Stomach (tissue), 9 donors: ENCODE measurements around the gene ZSCAN5A. TPM values are rescaled to one million over a fixed set of nuclear protein-coding genes. Genes with fewer than 3 reads are reported as not detected.
"Not testable (repeated sequence)": the region's sequence is repeated elsewhere in the genome, so short reads cannot be mapped to it uniquely, and the experiment has no call there.

Experiments
- DNase-seq, 2 donors: peaks; one replicate each; pipeline versions ENCODE4 v3.0.0 to v3.0.0-alpha.2; 2013 to 2019
- H3K27ac ChIP-seq, 5 donors: fragments of 200-600 bp in 4 of 5; sonication (generic) in 4 of 5; one replicate each; pipeline ENCODE4 v1.5.1; 2013 to 2019; ENCODE audit warnings: mild to moderate bottlenecking in 1 of 5, moderate library complexity in 1 of 5
- H3K27me3 ChIP-seq, 3 donors: fragments of 200-600 bp; sonication (generic); one replicate each; pipeline ENCODE4 v1.5.1; 2017 to 2019; ENCODE audit warnings: mixed run types in 1 of 3
- H3K36me3 ChIP-seq, 4 donors: fragments of 200-600 bp; sonication (generic); 1 replicate in 3 of 4; 2 replicates in 1 of 4; pipeline ENCODE4 v1.5.1; 2016 to 2019
- H3K4me1 ChIP-seq, 4 donors: fragments of 200-600 bp; sonication (generic); one replicate each; pipeline ENCODE4 v1.5.1; 2016 to 2019
- H3K4me3 ChIP-seq, 4 donors: fragments of 200-600 bp; sonication (generic) in 3 of 4; one replicate each; pipeline ENCODE4 v1.5.1; 2016 to 2019; ENCODE audit warnings: mild to moderate bottlenecking in 1 of 4
- H3K9me3 ChIP-seq, 4 donors: fragments of 200-600 bp; sonication (generic); one replicate each; pipeline ENCODE4 v1.5.1; 2016 to 2019
- EP300 ChIP-seq: sonication (generic); formaldehyde crosslinking; IDR thresholded peaks from one replicate; pipeline ENCODE4 v1.6.1; 2017; ENCODE audit warnings: antibody characterized with exemption
- POLR2A ChIP-seq, 4 donors: fragments of 450-650 bp; IDR thresholded peaks; one replicate each; pipeline ENCODE4 v1.6.1; 2016; ENCODE audit warnings: antibody characterized with exemption in 4 of 4, control low read depth in 2 of 4, mild to moderate bottlenecking in 1 of 4, moderate library complexity in 1 of 4
- POLR2AphosphoS5 ChIP-seq, 3 donors: sonication (generic); formaldehyde crosslinking; IDR thresholded peaks; one replicate each; pipeline ENCODE4 v1.6.1; 2016; ENCODE audit warnings: antibody characterized with exemption in 3 of 3
- WGBS, 5 donors: extraction: QIAGEN DNeasy Blood & Tissue Kit in 3 of 5; methylation state at CpG; one replicate each; pipeline versions ENCODE4 v1.1.5 to v1.1.7; 2013 to 2018; 5-methylcytosine and 5-hydroxymethylcytosine counted together
- intact Hi-C: fragments of 100-400 bp; cut with DNase I; formaldehyde crosslinking; loops from one replicate; pipeline ENCODE4 v1.15.1; 2023; ENCODE audit warnings: low total_unique reads
- polyA plus RNA-seq, 3 donors: library from polyadenylated mRNA; stranded (reverse); fragments of 200-250 nt; gene quantifications; one replicate each; pipeline ENCODE4 v1.2.3, GENCODE V29; 2013
- total RNA-seq, 5 donors: library from RNA; depleted of rRNA; stranded (reverse); fragments of >200 nt; gene quantifications; one replicate each; pipeline versions ENCODE4 v1.1.0 to v1.2.3, GENCODE V29; 2014 to 2016
- TF ChIP-seq, protein P1 (sequence below), 7 experiments: fragments of 450-650 bp in 4 of 7; fragments of 200-600 bp in 3 of 7; sonication (generic) in 3 of 7; IDR thresholded peaks; one replicate each; pipeline ENCODE4 v1.5.1; 2016 to 2019; ENCODE audit warnings: antibody characterized with exemption in 7 of 7, control low read depth in 2 of 7, mild to moderate bottlenecking in 1 of 7
- donor health status: healthy with polysubstance abuse.
- donor health status: Bipolar disorder and iron deficiency.
- donor health status: healthy.

The ZSCAN5A gene
- total and polyA plus RNA-seq, 8 donors = 0.89 to 21.6 (median 3.7) TPM; not detected in 1

DNA sequence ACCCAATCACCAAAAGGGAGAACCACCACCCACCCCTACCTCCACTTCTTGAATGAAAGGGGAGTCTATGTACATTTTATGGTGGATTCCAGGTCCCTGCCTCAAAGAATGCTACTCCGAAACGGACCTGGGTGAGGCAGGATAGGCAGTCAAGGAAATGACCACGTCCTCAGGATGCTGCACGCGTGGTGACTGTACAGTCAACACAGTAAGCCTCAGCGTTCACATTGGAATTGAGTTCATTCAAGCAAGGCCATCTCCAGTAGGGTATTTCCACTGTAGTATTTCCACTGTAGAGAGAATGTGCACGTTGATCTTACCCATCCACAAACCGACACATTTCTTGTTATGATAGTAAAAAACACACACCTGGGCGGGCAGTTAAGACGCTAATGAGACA is 95.7 kb downstream of the ZSCAN5A start:
- Histone ChIP-seq H3K4me1 (peaks cover 0 to 10% (median 9%) of the 10 kb centered on the region in 4 donors), H3K4me3 (no peak overlapping the region), H3K36me3 (peaks cover 0 to 24% (median 22%) of the 10 kb centered on the region in 4 donors), H3K9me3 (no peaks in the 10 kb centered on the region), H3K27ac (no peak overlapping the region), H3K27me3 (peaks cover 0 to 23% (median 12%) of the 10 kb centered on the region in 3 donors)
- WGBS, 5 donors = 84 to 93% (median 88%) methylated on average over 10 of the region's 10 CpGs
- intact Hi-C loops = no loop called here
- no peak for DNase-seq
- TF ChIP-seq POLR2AphosphoS5 (IDR thresholded peaks at IDR 0.05) = no peak
- no peak for TF ChIP-seq EP300
- TF ChIP-seq, protein P1, sequence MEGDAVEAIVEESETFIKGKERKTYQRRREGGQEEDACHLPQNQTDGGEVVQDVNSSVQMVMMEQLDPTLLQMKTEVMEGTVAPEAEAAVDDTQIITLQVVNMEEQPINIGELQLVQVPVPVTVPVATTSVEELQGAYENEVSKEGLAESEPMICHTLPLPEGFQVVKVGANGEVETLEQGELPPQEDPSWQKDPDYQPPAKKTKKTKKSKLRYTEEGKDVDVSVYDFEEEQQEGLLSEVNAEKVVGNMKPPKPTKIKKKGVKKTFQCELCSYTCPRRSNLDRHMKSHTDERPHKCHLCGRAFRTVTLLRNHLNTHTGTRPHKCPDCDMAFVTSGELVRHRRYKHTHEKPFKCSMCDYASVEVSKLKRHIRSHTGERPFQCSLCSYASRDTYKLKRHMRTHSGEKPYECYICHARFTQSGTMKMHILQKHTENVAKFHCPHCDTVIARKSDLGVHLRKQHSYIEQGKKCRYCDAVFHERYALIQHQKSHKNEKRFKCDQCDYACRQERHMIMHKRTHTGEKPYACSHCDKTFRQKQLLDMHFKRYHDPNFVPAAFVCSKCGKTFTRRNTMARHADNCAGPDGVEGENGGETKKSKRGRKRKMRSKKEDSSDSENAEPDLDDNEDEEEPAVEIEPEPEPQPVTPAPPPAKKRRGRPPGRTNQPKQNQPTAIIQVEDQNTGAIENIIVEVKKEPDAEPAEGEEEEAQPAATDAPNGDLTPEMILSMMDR (IDR thresholded peaks at IDR 0.05) = no peak
- no peak for TF ChIP-seq POLR2A (IDR thresholded peaks at IDR 0.05)

DNA sequence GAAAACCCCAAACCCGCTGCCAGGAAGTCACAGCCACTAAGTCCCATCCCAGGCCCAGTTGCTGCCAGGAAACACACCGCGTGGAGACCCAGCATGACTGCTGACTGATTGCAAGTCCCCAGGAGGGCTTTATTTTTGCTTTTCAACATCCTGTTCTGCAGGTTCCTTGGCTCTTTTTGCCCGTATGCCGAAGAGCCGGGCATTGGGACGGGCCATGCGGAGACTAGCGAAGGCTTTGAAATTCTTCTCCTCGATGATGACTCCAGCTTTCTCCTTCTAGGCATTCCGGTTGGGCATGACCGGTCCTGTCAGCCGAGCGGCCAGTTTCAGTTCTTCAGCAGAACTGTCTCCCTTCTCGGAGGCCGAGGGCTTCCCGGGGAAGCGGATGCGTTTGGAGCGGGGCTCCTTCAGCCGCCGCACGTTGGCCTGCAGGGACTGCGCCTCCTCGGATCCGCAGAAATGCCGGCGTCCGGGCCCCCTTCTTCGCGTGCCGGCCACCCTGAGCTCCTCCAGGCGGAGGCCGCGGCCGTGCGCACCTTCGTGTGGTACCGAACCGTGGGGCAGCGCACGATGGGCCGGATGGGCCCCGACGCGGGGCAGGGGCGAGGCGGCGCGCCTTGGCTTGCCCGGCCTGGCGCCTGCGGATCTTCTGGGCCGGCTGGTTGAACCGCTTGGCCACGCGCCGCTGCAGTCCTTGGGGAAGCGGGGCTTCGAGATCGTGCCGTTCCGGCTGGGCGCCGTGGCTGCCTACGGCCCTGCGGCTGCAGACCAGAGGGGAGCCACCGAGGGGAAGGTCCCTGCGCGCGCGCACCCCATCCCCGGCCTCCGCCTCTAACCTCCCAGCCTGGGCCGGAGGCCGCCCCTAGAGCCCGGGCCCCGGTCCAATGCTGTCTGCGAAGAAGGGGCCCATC is 97.3 kb downstream of the ZSCAN5A start:
- Histone ChIP-seq H3K4me3 (peak overlapping the region; percentile 28 to 52 (median 41)), H3K9me3 (no peaks in the 10 kb centered on the region), H3K4me1 (peaks cover 0 to 10% (median 9%) of the 10 kb centered on the region in 4 donors), H3K27me3 (peaks cover 0 to 30% (median 12%) of the 10 kb centered on the region in 3 donors), H3K36me3 (peaks cover 0 to 9% (median 9%) of the 10 kb centered on the region in 4 donors), H3K27ac (peak overlapping the region in 2 of 5 donors; percentile 11 to 26)
- intact Hi-C loops = no loop called here
- TF ChIP-seq EP300 = no peak
- TF ChIP-seq POLR2A (IDR thresholded peaks at IDR 0.05) = no peak
- 5 to 13% (median 10%) methylated on average over 34 to 79 of the region's 79 CpGs for WGBS, 5 donors
- DNase-seq = peak in 1 of 2 donors; percentile 44

DNA sequence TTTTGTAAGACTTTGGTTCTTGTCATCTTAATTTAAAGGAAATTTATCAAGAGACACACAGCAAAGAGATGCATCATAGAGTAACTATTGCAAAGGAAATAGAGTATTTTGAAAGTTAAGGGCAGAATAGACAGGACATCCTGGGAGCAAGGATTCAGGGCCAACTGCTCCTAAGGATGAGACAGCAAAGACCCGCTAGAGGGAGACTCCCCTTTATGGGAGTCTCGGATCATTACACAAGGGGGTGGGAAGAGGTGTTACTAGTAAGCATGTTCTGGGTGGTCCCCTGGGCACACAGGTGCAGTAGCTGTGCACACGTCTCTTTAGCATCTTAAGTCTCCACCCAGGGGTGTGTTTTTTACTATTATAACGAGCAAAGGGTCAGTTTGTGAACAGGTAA is 102.9 kb downstream of the ZSCAN5A start:
- DNase-seq = no peak

DNA sequence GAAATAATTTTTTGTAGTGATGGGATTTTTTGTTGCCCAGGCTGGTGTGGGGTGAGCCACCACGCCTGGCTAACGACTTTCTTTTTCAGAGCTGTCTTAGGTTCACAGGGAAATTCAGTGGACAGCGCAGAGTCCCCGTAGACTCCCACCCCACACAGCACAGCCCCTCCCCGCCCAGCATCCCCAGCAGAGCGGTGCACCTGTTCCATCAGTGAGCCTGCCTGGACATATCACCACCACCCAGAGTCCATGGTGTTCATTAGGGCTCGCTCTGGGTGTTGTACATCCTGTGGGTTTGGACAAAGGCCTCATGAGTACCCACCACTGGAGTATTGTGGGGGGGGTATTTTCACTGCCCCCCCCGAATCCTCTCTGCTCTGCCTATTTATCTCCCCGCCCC is 104.6 kb downstream of the ZSCAN5A start:
- DNase-seq, H3K36me3 ChIP-seq, H3K9me3 ChIP-seq, H3K27ac ChIP-seq, H3K4me3 ChIP-seq, intact Hi-C loops, H3K4me1 ChIP-seq: not testable (repeated sequence)
- 80 to 90% (median 87%) methylated on average over 9 of the region's 9 CpGs for WGBS, 5 donors
- peaks cover 0 to 11% (median 0%) of the 10 kb centered on the region in 3 donors for H3K27me3 ChIP-seq

More for the DNA sequence above, 102.9 kb downstream of the ZSCAN5A start:
- Histone ChIP-seq H3K4me3 (no peak overlapping the region), H3K9me3 (no peaks in the 10 kb centered on the region), H3K4me1 (no peaks in the 10 kb centered on the region), H3K27me3 (peaks cover 0 to 16% (median 3%) of the 10 kb centered on the region in 3 donors), H3K27ac (no peak overlapping the region), H3K36me3 (no peaks in the 10 kb centered on the region)
- TF ChIP-seq EP300 (no peak), POLR2A (IDR thresholded peaks at IDR 0.05) (no peak)
- intact Hi-C loops = no loop called here
- 58 to 70% (median 64%) methylated on average over 4 of the region's 4 CpGs for WGBS, 5 donors

DNA sequence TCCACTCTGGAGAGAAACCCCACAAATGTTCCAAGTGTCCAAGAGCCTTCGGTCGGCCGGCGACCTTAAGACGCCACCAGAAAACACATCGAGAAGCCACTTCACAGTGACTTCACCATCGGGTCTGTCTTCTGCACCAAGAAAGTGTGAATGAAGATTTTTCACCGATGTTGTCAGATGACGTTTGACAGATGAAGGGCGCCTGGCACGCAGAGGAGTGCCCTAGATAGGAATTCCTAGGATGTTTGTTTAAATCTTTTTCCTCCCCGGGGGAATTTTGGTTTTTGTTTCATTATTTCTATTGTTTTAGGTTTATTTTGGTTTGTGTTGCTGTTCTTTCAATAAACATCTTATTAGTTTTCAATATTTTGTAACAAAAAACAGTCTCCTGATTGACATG is 105.5 kb downstream of the ZSCAN5A start:
- TF ChIP-seq POLR2A (IDR thresholded peaks at IDR 0.05) = no peak
- no peak for TF ChIP-seq EP300
- TF ChIP-seq, protein P1 (IDR thresholded peaks at IDR 0.05) = no peak
- no peak for TF ChIP-seq POLR2AphosphoS5 (IDR thresholded peaks at IDR 0.05)
- 80 to 85% (median 83%) methylated on average over 12 of the region's 12 CpGs for WGBS, 5 donors
- no peak overlapping the region for H3K27ac ChIP-seq
- H3K4me1 ChIP-seq = no peaks in the 10 kb centered on the region
- intact Hi-C loops = no loop called here
- H3K9me3 ChIP-seq = no peaks in the 10 kb centered on the region
- DNase-seq = no peak
- H3K36me3 ChIP-seq = no peaks in the 10 kb centered on the region
- H3K27me3 ChIP-seq = peaks cover 0 to 11% (median 0%) of the 10 kb centered on the region in 3 donors
- H3K4me3 ChIP-seq = no peak overlapping the region

DNA sequence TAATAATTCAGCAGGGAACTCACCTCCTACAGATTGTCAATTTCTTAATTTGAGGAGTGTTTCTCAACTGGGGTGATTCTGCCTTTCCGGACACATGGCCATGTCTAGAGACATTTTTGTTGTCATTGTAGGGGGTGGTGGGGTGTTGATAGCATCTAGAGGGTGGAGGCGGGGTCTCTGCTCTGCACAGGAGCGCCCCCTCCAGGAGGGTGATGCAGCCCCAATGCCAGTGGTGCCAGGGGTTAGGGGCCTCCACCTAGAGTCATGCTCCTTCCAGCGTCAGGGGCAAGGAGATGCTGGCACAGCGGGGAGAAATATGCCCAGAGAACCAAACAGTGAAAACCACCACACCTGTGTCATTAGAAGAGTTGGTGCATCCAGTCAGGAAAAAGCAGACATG is 107.1 kb downstream of the ZSCAN5A start:
- 59 to 80% (median 75%) methylated on average over 5 of the region's 5 CpGs for WGBS, 5 donors
- H3K36me3 ChIP-seq, intact Hi-C loops: not testable (repeated sequence)

More for the DNA sequence above, 107.1 kb downstream of the ZSCAN5A start:
- not testable (repeated sequence) for H3K9me3 ChIP-seq, H3K4me1 ChIP-seq, H3K27ac ChIP-seq, H3K27me3 ChIP-seq, DNase-seq, H3K4me3 ChIP-seq
